Mesothelial cell of epicardium (in vitro differentiated cells): ENCODE measurements around the gene SLC35F4. TPM values are rescaled to one million over a fixed set of nuclear protein-coding genes. Genes with fewer than 3 reads are reported as not detected.

Source experiments
- DNase-seq, 2 experiments: peaks; one replicate each; pipeline ENCODE4 v3.0.0; 2021; ENCODE audit warnings: low spot score in 2 of 2; ENCODE audit not compliant: unreplicated experiment in 2 of 2
- H3K27ac Mint-ChIP-seq: 2 replicates; pipeline ENCODE4 v1.8.0; 2021; ENCODE audit warnings: mixed read lengths
- H3K27me3 Mint-ChIP-seq: 2 replicates; pipeline ENCODE4 v1.8.0; 2021; ENCODE audit warnings: low read depth, mixed read lengths
- H3K36me3 Mint-ChIP-seq: 2 replicates; pipeline ENCODE4 v1.8.0; 2021; ENCODE audit warnings: mixed read lengths
- H3K4me1 Mint-ChIP-seq: 2 replicates; pipeline ENCODE4 v1.8.0; 2021; ENCODE audit warnings: mixed read lengths
- H3K4me3 Mint-ChIP-seq: 2 replicates; pipeline ENCODE4 v1.8.0; 2021; ENCODE audit warnings: mild to moderate bottlenecking, moderate library complexity, mixed read lengths
- H3K9me3 Mint-ChIP-seq: 2 replicates; pipeline ENCODE4 v1.8.0; 2021; ENCODE audit warnings: mixed read lengths
- total RNA-seq: library from RNA; stranded (reverse); gene quantifications from 3 replicates; pipeline ENCODE4 v1.2.1, GENCODE V29; 2021
- TF ChIP-seq, protein P1 (sequence below): fragments of 200-600 bp; sonication (generic); IDR thresholded peaks from one replicate; pipeline ENCODE4 v1.5.0; 2021; ENCODE audit warnings: antibody characterized with exemption; ENCODE audit not compliant: unreplicated experiment

SLC35F4 gene
- total RNA-seq, 1 donor from 2014 or later, result not detected

DNA sequence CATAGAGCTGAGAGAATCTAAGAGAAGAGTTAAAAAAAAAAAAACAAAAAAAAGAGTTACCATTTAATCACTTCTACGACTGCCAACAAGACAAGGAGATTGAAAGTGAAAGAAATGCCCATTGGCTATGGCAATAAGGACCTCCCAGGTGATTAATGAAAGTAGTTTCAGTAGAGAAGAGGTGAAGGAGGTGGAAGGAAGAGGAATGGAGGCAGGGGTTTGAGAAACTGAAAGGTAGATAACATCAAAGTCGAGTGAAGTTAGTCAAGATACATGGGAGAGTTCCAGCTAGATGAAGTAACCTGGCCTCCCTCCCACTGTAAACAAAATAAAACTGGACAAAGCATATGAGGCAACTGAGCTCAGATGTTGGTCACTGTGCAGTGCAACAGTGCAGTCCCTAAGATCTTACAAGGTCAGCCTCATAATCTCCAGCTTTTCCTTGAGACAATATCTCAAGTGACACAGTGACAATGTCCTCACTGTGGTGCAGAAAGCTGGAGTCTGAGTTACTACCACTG lies 254.3 kb downstream of the SLC35F4 start:
- TF ChIP-seq, protein P1, sequence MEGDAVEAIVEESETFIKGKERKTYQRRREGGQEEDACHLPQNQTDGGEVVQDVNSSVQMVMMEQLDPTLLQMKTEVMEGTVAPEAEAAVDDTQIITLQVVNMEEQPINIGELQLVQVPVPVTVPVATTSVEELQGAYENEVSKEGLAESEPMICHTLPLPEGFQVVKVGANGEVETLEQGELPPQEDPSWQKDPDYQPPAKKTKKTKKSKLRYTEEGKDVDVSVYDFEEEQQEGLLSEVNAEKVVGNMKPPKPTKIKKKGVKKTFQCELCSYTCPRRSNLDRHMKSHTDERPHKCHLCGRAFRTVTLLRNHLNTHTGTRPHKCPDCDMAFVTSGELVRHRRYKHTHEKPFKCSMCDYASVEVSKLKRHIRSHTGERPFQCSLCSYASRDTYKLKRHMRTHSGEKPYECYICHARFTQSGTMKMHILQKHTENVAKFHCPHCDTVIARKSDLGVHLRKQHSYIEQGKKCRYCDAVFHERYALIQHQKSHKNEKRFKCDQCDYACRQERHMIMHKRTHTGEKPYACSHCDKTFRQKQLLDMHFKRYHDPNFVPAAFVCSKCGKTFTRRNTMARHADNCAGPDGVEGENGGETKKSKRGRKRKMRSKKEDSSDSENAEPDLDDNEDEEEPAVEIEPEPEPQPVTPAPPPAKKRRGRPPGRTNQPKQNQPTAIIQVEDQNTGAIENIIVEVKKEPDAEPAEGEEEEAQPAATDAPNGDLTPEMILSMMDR, result no peak
- no peak for DNase-seq
- Mint-ChIP-seq H3K36me3 (no peaks in the 10 kb centered on the region), H3K4me1 (no peaks in the 10 kb centered on the region), H3K9me3 (no peaks in the 10 kb centered on the region), H3K27me3 (peaks cover 18% of the 10 kb centered on the region), H3K4me3 (no peak overlapping the region), H3K27ac (no peak overlapping the region)

DNA sequence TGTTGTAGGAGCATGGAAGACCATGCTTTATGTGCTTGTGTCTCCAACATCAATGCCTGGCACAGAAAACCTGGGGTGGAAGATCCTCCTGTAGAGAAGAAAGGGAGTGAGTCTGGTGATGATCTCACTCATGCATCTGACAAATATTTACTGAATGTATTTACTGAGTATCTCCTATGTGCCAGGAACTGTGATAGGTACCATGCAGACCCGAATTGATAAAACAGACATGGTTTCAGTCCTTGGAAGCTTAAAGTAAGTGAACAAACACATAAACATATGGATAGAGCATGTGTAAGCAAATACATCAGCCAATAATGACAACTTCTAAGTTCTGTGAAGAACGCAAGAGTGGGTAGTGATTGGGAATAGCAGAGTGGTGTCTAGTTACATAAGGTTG lies 255.3 kb downstream of the SLC35F4 start:
- peaks cover 25% of the 10 kb centered on the region for H3K27me3 Mint-ChIP-seq
- TF ChIP-seq, protein P1, result no peak
- H3K4me3 Mint-ChIP-seq, result no peak overlapping the region
- H3K9me3 Mint-ChIP-seq, result no peaks in the 10 kb centered on the region
- no peak overlapping the region for H3K27ac Mint-ChIP-seq
- no peaks in the 10 kb centered on the region for H3K4me1 Mint-ChIP-seq
- no peak for DNase-seq
- H3K36me3 Mint-ChIP-seq, result no peaks in the 10 kb centered on the region

DNA sequence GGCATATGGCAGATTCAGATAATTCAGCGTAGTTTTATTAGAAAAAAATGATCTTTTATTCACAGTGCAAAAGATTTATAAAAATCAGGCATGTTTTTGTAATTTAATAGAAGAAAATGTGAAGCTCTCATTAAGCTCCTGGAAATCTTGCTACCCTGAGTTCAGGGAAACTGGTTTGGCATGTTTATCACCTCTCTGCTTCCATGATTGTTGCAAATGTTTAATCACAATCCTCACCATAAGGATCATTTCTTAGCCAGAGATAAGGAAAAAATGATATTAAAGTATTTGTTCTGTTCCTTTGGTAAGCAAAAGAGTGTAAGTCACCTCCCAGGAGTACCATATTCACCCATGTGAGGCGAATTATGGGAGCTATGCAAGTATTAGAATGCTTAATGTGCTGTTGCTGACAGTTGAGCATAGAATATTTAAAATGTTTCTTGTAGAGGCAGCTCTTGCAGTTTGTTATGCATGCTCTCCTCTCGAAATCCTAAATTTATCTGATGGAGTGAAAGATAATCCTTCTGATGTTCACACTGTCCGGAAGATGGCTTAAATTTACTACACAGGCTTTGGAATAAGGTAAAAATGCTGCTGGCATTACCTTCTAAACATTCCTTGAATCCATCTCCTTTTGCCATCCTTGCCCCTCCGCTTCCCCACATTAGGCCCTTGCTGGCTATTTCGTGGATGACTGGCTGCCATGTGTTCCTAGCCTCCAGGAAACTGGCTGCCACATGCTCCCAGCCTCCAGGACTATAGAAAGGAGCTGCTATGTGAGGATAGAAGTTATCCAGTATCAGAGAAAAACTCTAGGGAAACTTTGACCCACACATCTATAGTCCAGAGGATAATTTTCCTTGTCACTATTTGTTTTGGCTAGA lies 256.5 kb downstream of the SLC35F4 start:
- Mint-ChIP-seq H3K4me3 (no peak overlapping the region), H3K36me3 (no peaks in the 10 kb centered on the region), H3K27ac (no peak overlapping the region), H3K27me3 (peaks cover 37% of the 10 kb centered on the region), H3K9me3 (no peaks in the 10 kb centered on the region), H3K4me1 (no peaks in the 10 kb centered on the region)
- no peak for DNase-seq
- TF ChIP-seq, protein P1, result no peak

DNA sequence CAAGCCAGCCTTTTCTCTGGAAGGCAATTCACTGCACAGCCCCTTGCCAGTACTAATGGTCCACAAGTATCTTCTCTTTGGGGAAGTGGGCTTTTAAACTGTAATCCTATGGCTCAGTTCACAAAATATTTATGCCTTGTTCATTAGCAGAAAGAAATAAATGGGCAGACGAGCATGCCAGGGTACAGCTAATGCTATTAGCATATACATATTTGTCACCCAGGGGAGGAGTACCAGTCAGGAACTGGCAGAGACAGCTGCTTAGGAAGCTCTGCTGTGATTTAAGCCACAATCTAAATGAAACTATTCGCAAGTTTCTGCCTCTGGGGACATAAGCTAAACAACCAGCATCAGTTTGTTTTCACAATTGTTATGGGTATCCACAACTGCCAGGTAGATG lies 258.8 kb downstream of the SLC35F4 start:
- H3K27me3 Mint-ChIP-seq, result peaks cover 57% of the 10 kb centered on the region
- DNase-seq, result no peak
- no peaks in the 10 kb centered on the region for H3K9me3 Mint-ChIP-seq
- no peaks in the 10 kb centered on the region for H3K4me1 Mint-ChIP-seq
- no peaks in the 10 kb centered on the region for H3K36me3 Mint-ChIP-seq
- TF ChIP-seq, protein P1, result no peak
- H3K4me3 Mint-ChIP-seq, result no peak overlapping the region
- H3K27ac Mint-ChIP-seq, result no peak overlapping the region

DNA sequence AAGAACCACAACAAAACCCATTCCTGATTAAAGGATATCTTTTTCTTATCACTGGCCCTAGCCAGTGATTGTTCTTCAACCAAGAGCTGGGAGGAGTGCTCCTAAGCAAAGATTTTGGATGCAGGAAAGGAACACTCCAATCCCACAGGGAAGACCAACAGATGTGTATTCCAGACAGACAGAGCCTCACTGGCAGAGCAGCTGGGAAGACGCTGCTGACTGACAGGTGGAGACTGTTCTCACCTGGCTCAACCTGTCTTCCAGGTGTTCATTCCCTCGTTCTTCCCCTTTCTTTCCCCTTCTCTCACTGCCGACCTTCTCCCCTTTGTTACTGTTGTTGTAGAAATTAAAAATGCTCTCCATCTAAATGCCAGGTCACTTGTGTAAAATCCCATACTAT lies 282.5 kb downstream of the SLC35F4 start:
- Mint-ChIP-seq H3K9me3 (peaks cover 7% of the 10 kb centered on the region), H3K27me3 (peaks cover 3% of the 10 kb centered on the region), H3K4me1 (no peaks in the 10 kb centered on the region), H3K36me3 (no peaks in the 10 kb centered on the region), H3K27ac (no peak overlapping the region), H3K4me3 (no peak overlapping the region)
- TF ChIP-seq, protein P1, result no peak
- DNase-seq, result no peak
